ENCODE measurements around the gene RWDD3. TPM values are rescaled to one million over a fixed set of nuclear protein-coding genes. Genes with fewer than 3 reads are reported as not detected.

Gene RWDD3
- total and polyA plus RNA-seq, 8 donors: 12.4 to 58.6 (median 46.4) TPM

DNA sequence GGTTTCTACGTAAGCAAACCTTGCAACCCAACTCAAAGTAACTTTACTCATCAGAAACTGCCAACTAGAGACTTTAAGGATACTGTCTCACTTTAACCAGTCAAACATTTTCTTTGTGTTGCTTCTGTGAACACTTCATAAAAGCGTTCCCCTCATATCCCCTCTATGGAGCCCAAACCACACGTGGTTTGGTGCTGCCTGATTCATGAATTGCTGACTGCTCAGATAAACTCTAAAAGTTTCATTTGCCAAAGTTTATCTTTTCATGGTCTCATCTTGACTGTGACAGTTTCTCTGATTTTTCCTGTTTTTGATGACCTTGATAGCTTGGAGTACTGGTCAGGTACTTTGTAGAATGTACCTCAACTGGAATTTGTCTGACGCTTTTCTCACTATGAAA lies 14.6 kb upstream of the RWDD3 start:
- Histone ChIP-seq H3K4me1 (no peaks in the 10 kb centered on the region), H3K9me3 (no peaks in the 10 kb centered on the region), H3K27me3 (no peaks in the 10 kb centered on the region), H3K36me3 (no peaks in the 10 kb centered on the region), H3K4me3 (no peak overlapping the region), H3K27ac (no peak overlapping the region)
- DNase-seq: no peak
- ATAC-seq: no peak
- TF ChIP-seq, protein P1, sequence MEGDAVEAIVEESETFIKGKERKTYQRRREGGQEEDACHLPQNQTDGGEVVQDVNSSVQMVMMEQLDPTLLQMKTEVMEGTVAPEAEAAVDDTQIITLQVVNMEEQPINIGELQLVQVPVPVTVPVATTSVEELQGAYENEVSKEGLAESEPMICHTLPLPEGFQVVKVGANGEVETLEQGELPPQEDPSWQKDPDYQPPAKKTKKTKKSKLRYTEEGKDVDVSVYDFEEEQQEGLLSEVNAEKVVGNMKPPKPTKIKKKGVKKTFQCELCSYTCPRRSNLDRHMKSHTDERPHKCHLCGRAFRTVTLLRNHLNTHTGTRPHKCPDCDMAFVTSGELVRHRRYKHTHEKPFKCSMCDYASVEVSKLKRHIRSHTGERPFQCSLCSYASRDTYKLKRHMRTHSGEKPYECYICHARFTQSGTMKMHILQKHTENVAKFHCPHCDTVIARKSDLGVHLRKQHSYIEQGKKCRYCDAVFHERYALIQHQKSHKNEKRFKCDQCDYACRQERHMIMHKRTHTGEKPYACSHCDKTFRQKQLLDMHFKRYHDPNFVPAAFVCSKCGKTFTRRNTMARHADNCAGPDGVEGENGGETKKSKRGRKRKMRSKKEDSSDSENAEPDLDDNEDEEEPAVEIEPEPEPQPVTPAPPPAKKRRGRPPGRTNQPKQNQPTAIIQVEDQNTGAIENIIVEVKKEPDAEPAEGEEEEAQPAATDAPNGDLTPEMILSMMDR (IDR thresholded peaks at IDR 0.05): no peak
- intact Hi-C loops (cut with DNase I): no loop called here

DNA sequence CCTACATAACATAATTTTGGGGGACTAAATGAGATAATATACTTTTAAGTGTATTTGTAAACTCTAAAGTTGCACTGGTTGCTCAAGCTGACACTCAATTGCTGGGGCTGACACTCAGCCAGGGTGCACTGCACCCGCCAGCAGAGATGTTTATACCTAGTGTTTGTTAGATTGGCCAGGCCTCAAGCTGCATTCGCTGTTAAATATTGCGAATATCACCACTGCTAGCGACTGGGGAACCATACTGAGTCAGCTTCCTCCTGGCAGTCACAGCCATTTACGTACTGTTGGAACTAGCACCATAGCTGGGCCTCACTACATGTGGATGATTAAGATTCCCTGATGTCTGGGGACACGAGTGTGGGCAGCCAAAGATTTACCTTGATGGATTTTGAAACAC lies 12.7 kb upstream of the RWDD3 start:
- intact Hi-C loops (cut with DNase I): no loop called here
- H3K27me3 ChIP-seq: no peaks in the 10 kb centered on the region
- H3K36me3 ChIP-seq: no peaks in the 10 kb centered on the region
- ATAC-seq (no peak), DNase-seq (no peak)
- H3K9me3 ChIP-seq: no peaks in the 10 kb centered on the region
- H3K27ac ChIP-seq: no peak overlapping the region
- TF ChIP-seq, protein P1 (IDR thresholded peaks at IDR 0.05): no peak
- H3K4me3 ChIP-seq: no peak overlapping the region
- H3K4me1 ChIP-seq: no peaks in the 10 kb centered on the region

DNA sequence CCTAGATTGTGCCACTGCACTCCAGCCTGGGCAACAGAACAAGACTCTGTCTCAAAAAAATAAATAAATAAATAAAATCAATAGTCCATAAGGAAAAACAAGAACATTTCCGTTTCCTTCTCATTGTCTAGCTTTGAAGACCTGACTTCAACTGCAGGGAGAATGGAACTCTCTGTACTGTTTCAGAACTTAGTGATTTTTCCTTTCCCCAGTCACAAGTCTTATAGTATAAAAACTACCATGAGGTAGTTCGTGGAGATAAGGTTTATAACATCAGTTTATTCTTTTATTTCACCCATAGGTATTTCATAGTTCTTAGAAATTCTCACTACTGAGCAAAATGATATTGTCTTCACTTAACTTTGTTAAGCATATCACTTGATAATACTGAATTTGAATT lies 11.4 kb upstream of the RWDD3 start:
- intact Hi-C loops (cut with DNase I): no loop called here
- TF ChIP-seq, protein P1 (IDR thresholded peaks at IDR 0.05): no peak
- Histone ChIP-seq H3K27ac (no peak overlapping the region), H3K27me3 (no peaks in the 10 kb centered on the region), H3K4me1 (no peaks in the 10 kb centered on the region), H3K9me3 (no peaks in the 10 kb centered on the region), H3K4me3 (no peak overlapping the region), H3K36me3 (no peaks in the 10 kb centered on the region)
- no peak for DNase-seq
- no peak for ATAC-seq

DNA sequence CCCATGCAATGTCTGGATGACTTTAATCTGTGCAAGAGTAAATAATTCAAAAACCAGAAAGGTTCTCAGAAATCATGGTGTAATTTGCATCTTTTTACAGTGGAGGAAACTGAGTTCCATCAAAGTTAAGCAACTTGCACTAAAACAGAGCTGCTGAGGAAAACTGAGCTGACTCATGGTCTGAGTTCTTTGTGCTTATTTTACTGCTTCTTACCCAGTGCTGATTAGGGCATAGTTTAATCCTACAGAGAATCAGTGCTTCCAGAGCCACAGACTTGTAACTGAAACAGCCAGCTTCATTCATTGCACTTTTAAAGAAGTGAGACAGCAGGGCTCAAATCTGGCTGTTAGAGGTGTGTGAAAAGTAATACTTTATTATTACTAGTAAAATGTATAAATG lies 10.9 kb upstream of the RWDD3 start:
- Histone ChIP-seq H3K9me3 (no peaks in the 10 kb centered on the region), H3K4me3 (no peak overlapping the region), H3K27me3 (no peaks in the 10 kb centered on the region), H3K27ac (no peak overlapping the region), H3K4me1 (no peaks in the 10 kb centered on the region), H3K36me3 (no peaks in the 10 kb centered on the region)
- ATAC-seq (no peak), DNase-seq (no peak)
- intact Hi-C loops (cut with DNase I): no loop called here
- TF ChIP-seq, protein P1 (IDR thresholded peaks at IDR 0.05): no peak

DNA sequence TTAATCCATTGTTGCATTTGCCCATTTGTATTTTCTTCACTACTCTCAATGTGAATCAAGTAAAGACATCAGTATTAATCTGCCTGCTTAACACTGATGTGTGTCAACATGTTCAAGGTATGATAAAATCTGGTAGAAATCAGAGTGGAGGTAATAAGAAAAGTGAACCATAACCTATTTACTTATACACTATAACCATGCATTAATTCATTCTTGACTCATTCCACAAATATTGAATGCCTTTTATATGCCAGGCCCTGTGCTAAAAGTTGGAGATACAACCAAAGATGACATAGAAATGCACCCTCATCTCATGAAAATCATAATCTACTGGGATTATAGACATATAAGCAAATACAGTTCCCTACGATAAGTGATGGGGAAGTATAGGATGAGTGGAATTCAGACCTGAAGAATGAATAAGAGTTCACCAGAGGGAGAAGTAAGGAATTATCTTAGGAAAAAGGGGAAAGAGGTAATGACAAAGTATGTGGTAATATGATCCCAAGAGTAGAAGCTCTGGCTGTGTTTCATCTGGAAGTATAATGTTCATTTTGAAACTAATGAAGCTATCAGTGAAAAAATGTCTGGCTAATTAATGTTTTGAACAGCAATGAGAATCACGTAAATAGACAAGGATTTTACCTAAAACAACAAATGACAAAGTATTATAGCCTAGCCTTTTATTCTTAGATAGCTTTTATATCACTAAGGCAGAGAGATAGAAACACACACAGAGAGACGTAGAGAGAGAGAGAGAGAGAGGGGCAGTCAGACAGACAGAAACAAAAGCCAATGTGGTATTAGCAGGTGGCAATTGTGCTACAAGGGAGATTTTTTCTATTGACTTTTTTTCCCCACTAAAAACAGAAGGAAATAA lies 7.0 kb upstream of the RWDD3 start:
- TF ChIP-seq, protein P1 (IDR thresholded peaks at IDR 0.05): no peak
- H3K9me3 ChIP-seq: no peaks in the 10 kb centered on the region
- intact Hi-C loops (cut with DNase I): no loop called here
- H3K4me1 ChIP-seq: no peaks in the 10 kb centered on the region
- no peak for ATAC-seq
- H3K27me3 ChIP-seq: no peaks in the 10 kb centered on the region
- no peak for DNase-seq
- no peak overlapping the region for H3K27ac ChIP-seq
- H3K36me3 ChIP-seq: no peaks in the 10 kb centered on the region
- H3K4me3 ChIP-seq: no peak overlapping the region
